Suppressor macrophage (primary cell): Measurements from ENCODE around the gene SPEG.

Source experiments
- DNase-seq, 4 experiments: peaks; one replicate each; pipeline ENCODE4 v3.0.0-alpha.2; 2020 to 2022

SPEG gene

DNA sequence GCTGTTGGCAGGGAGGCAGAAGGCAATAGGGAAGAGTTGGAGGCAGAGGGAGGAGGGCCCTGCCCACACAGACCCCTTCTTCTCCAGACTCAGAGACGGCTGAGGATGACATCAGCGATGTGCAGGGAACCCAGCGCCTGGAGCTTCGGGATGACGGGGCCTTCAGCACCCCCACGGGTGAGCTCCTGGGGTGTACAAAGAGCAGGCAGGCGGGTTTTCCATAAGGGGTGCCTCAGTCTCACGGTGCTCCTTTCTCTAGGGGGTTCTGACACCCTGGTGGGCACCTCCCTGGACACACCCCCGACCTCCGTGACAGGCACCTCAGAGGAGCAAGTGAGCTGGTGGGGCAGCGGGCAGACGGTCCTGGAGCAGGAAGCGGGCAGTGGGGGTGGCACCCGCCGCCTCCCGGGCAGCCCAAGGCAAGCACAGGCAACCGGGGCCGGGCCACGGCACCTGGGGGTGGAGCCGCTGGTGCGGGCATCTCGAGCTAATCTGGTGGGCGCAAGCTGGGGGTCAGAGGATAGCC is 10.0 kb downstream of the SPEG start:
- no peak for DNase-seq

GRCh38 chr2:219445220-219445640 is 10.6 kb downstream of the SPEG start:
- no peak for DNase-seq

- DNase-seq, result peak in 1 of 4 experiments; percentile 22
Measured at GRCh38 chr2:219446101-219446504, 11.5 kb downstream of the SPEG start.

- DNase-seq, result no peak
Measured at GRCh38 chr2:219446689-219447088, 12.0 kb downstream of the SPEG start.

DNA sequence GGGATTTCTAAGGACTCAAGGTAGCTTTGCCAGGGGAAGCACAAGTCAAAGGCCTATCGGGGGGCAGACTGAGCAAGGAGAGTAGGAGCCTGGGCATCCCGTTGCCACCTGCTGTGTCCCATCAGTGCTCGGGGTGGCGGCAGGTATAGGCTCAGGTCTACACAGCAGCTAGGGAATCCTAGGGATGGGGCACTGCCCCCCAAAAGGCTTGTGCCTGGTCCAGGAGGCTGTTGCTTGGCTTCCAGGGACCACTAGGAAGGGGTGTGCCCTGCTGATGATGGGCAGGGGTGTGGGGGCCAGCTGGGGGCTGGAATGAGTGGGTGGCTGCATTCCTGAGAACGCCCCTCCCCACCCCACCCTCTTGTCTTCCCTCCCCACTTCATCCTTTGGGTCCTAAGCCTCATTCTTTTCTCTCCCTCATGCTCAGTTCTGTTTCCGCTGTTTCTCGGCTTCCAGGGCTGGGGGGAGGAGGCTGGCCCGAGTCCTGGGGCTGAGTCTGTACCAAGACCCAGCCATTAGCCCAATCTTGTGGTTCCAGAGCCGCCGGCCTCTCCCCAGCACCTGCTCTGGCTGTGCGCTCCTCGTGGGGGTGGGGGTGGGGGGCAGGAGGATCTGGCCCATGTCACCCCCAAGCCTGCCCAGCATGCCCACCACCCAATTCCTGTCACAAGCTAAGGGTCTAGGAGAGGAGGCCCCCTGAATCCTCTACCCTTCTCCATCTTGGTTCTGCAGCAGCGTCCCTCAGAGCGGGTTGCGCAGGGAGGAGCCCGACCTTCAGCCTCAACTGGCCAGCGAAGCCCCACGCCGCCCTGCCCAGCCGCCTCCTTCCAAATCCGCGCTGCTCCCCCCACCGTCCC is 12.8 kb downstream of the SPEG start:
- no peak for DNase-seq

- DNase-seq, result no peak
Measured at GRCh38 chr2:219448099-219448775, 13.6 kb downstream of the SPEG start.

- DNase-seq, result no peak
Measured at GRCh38 chr2:219448776-219449341, 14.2 kb downstream of the SPEG start.

DNA sequence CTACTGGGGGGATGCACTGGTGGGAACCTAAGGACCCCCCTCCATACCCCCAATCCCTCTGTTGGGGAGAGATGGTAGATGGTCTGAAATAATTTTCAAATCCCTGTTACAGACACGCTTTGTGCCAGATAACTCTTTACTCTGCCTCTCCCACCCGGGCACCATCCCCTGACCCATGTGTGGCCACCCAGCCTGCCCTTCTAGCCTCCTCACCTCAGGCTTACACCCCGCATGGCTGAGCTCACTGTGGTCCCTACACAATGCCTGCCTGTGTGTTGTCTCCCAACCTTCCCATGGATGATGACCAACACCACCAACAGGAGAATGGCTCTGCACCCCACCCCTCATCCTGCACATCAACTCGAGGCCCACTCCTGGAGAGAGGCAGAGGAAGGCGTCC is 15.0 kb downstream of the SPEG start:
- no peak for DNase-seq

- no peak for DNase-seq
Measured at GRCh38 chr2:219451661-219452360, 17.2 kb downstream of the SPEG start.

GRCh38 chr2:219452361-219453317 is 18.0 kb downstream of the SPEG start:
- no peak for DNase-seq

DNA sequence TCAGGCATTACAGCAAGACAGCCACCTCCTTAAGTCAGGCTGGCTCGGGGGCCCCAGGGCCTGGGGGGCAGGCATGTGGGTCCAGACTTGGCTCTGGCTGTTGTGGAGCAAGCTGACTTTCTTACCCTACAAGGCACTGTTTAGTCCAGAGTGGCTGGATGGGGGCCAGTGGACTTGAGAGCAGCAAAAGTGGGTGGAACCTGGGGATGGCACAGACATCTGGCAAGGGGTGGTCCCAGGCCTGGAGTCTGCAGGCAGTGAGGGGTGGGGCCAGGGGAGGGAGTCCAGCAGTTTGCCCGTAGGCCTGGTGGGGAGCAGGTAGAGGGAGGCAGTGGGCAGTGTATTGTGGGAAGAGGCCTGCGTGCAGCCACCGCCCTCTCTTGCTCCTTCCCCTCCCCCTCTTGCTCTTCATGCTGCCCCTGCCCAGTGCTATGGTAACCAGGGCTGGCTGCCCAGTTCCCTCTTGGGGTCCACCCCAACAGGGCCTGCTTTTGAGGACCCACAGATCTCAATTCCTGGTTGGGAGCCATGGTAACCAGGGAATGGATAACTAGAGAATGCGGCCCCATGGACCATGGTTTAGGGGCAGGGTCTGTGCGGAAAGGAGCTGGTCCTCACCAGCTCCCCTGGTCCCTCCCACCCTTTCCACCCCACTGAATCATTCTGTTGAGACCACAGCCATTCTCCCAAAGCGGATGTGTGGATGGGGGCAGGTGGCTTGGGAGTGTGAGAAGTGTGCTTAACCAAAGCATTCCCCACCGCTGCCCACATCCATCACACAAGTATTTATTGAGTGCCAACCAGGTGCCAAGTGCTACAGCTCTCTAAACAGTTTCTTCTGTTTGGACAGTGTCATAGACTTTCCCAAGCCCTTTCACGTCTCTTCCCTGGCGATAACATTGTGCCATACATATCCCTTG is 19.3 kb downstream of the SPEG start:
- no peak for DNase-seq

DNA sequence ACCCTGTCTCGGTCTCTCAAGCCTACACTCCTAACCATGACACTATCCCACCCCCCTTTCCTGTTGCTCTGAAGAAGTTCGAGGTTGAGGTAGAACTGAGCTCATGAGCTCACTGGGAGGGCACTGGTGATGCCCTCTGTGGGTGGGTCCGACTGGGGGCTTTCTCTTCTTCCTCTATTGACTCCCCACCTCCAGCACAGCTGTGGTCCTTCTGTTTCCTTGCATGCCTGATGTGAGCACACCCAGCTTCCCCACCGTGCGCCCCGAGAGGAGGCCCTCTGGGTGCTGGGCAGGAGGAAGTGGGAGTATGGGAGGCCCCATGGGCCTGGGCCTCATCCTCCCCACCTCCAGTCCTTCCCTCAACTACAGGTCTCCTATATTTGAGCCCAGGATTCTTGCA is 20.9 kb downstream of the SPEG start:
- DNase-seq, result peak; percentile 28 to 69 (median 60)

GRCh38 chr2:219457784-219458369 is 23.2 kb downstream of the SPEG start:
- DNase-seq, result peak; percentile 62 to 81 (median 74)

DNA sequence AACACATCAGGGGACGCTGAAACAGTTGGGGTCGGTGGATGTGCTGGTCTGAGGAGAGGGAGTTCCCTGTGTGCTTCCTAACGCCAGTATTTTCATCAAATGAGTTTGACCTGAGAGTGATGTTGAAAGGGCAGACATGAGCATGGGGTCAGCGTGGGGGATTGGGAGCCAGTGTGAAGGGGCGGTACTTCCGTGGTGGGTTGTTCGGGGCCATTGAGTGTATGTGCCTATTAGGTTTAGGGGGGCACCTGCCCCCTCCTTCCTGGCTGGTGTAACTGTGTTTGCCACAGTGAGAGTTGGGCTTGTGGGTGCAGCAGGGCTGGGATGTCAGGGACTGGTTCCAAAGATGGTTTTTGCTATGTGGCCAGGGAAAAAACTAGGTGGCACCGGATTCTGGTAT is 24.4 kb downstream of the SPEG start:
- DNase-seq, result no peak

GRCh38 chr2:219459460-219460311 is 25.0 kb downstream of the SPEG start:
- peak; percentile 63 to 80 (median 66) for DNase-seq

DNA sequence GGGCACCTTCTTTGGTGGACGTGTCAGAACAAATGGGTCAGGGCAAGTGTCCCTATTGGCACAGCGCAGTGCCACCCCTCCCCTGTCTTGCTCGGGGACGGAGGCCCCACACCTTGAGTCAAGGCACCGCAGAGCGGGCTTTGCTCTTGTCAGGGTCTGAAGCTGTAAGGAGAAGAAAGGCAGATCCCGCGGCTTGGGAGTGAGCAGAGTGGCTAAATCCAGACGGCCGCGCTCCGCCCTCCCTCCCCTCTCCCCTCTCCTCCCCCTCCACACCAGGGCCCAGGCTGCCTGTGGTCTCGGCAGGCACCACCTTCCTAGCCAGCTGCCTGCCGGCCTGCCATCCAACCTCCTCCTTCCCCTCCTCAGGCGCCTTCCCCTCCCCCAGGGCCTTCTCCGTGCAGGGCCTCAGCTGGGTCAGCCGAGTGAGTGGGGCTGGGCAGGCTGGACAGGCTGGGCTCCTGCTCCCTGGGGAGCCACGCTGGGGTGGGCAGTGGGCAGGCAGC is 25.8 kb downstream of the SPEG start:
- no peak for DNase-seq

- no peak for DNase-seq
Measured at GRCh38 chr2:219461047-219461514, 26.4 kb downstream of the SPEG start.

- no peak for DNase-seq
Measured at GRCh38 chr2:219461669-219462068, 27.0 kb downstream of the SPEG start.

- no peak for DNase-seq
Measured at GRCh38 chr2:219462349-219462748, 27.7 kb downstream of the SPEG start.
